GM08714 (cell line): ENCODE results near the gene LIMK1.
"Not testable (repeated sequence)": the region's sequence is repeated elsewhere in the genome, so short reads cannot be mapped to it uniquely, and the experiment has no call there.

Source experiments
- H3K4me3 ChIP-seq: fragments of 200-500 bp; sonication (Bioruptor generic); 2 replicates; pipeline ENCODE4 v1.5.1; 2014; ENCODE audit warnings: mild to moderate bottlenecking, low read length, inconsistent platforms
- ZNF274 ChIP-seq: IDR thresholded peaks from 2 replicates; pipeline ENCODE4 v1.6.1; 2012; ENCODE audit warnings: mild to moderate bottlenecking, low read depth, low read length

The LIMK1 gene

DNA sequence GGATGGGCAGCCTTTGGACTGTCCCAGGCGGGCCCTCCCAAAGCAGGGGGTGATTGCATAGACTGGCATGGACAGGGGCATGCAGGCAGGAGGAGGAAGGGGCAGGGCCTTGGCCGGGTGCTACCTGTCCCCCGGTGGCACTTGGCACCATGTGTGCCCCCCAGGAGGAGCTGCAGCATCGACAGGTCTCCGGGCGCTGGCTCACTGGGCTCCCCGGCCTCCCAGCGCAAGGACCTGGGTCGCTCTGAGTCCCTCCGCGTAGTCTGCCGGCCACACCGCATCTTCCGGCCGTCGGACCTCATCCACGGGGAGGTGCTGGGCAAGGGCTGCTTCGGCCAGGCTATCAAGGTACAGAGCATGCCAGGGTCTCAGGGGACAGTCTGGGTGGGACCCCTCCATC, 23.2 kb downstream of the LIMK1 start:
- no peak for TF ChIP-seq ZNF274

DNA sequence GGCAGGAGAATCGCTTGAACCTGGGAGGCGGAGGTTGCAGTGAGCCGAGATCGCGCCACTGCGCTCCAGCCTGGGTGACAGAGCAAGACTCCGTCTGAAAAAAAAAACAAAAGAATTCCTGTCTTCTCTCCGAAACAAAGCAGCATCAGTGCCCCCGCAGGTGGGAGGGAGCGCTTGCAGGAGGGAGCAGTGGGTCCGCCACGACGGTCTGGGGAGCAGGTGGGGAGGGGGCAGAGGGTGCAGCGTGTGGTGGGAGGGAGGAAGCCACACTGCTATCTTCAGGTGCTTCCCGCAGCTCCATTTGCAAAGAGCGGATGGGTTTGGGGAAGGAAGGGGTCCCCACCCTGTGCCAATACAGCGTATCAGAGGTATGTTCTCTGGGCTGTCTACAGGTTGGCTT, 31.7 kb downstream of the LIMK1 start:
- no peak overlapping the region for H3K4me3 ChIP-seq
- no peak for TF ChIP-seq ZNF274

More for the DNA sequence above, 23.2 kb downstream of the LIMK1 start:
- H3K4me3 ChIP-seq: no peak overlapping the region

- no peak overlapping the region for H3K4me3 ChIP-seq
- no peak for TF ChIP-seq ZNF274
Measured at GRCh38 chr7:74116356-74116755, 32.8 kb downstream of the LIMK1 start.

GRCh38 chr7:74119831-74120230, 36.2 kb downstream of the LIMK1 start:
- H3K4me3 ChIP-seq: no peak overlapping the region
- TF ChIP-seq ZNF274: no peak

DNA sequence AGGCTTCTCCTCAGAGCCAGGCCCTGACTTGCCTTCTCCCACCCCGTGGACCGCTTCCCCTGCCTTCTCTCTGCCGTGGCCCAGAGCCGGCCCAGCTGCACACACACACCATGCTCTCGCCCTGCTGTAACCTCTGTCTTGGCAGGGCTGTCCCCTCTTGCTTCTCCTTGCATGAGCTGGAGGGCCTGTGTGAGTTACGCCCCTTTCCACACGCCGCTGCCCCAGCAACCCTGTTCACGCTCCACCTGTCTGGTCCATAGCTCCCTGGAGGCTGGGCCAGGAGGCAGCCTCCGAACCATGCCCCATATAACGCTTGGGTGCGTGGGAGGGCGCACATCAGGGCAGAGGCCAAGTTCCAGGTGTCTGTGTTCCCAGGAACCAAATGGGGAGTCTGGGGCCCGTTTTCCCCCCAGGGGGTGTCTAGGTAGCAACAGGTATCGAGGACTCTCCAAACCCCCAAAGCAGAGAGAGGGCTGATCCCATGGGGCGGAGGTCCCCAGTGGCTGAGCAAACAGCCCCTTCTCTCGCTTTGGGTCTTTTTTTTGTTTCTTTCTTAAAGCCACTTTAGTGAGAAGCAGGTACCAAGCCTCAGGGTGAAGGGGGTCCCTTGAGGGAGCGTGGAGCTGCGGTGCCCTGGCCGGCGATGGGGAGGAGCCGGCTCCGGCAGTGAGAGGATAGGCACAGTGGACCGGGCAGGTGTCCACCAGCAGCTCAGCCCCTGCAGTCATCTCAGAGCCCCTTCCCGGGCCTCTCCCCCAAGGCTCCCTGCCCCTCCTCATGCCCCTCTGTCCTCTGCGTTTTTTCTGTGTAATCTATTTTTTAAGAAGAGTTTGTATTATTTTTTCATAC, 38.0 kb downstream of the LIMK1 start:
- no peak overlapping the region for H3K4me3 ChIP-seq
- TF ChIP-seq ZNF274: no peak

DNA sequence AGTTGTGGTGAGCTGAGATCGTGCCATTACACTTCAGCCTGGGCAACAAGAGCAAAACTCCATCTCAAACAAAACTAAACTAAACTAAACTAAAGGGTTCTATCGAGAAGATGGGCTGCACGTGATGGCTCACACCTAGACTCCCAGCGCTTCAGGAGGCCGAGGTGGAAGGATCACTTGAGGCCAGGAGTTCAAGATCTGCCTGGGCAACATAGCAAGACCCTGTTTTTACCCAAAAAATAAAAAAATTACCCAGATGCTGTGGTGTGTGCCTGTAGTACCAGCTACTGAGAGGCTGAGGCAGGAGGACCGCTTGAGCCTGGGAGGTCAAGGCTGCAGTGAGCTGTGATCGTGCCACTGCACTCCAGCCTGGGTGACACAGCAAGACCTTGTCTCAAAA, 40.3 kb downstream of the LIMK1 start:
- H3K4me3 ChIP-seq: not testable (repeated sequence)

DNA sequence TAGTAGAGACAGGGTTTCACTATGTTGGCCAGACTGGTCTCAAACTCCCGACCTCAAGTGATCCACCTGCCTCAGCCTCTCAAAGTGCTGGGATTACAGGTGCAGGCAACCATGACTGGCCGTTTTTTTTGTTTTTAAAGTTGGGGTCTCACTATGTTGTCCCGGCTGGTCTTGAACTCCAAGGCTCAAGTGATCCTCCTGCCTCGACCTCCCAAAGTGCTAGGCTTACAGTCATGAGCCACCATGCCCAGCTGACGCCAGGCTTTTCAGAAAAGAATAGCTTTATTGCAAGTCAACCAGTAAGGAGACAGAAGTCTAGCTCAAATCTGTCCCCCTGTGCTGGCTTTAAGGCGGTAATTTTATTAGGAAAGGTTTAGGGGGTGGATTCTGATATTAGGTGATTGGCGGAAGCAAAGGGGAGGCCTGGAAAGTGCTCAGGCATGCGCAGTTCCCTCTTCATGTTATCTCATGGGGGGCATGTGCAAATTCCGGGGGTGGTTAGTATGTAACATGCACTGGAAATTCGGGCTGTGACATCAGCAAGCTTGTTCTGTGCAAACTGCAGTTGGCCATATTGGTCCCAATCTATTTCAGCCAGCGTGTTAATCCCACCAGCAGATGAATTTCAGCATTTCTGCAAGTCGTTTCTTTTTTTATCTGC, 42.7 kb downstream of the LIMK1 start:
- no peak for TF ChIP-seq ZNF274
- no peak overlapping the region for H3K4me3 ChIP-seq

GRCh38 chr7:74129887-74130286, 46.3 kb downstream of the LIMK1 start:
- H3K4me3 ChIP-seq: no peak overlapping the region
- no peak for TF ChIP-seq ZNF274

GRCh38 chr7:74130518-74130917, 46.9 kb downstream of the LIMK1 start:
- no peak for TF ChIP-seq ZNF274
- H3K4me3 ChIP-seq: no peak overlapping the region

- no peak for TF ChIP-seq ZNF274
Measured at GRCh38 chr7:74134117-74134620, 50.6 kb downstream of the LIMK1 start.

DNA sequence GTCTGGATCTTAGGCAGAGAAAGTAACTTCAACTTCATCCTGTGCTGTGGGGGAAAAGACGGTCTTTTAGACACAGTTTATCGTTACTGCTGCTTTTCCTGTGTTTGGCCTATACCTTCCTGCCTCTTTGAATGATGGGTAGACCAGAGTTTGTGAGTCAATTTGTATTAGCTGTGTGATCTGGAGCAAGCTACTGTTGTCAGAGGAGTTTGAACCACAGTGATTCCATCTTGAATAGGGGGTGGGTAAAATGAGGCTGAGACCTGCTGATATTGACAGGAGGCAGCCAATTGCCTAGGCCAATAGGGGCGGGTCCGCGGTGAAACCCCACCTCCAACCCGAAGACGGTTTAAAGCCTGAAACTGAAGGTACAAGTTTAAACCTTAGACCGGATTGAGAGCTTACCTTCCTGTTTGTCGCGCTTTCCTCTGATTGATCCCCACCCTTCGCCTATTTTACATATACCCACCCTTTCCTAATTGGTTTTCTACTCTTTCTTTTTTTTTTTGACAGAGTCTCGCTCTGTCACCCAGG, 54.8 kb downstream of the LIMK1 start:
- no peak for TF ChIP-seq ZNF274
- no peak overlapping the region for H3K4me3 ChIP-seq

More at GRCh38 chr7:74134117-74134620, 50.6 kb downstream of the LIMK1 start:
- no peak overlapping the region for H3K4me3 ChIP-seq

GRCh38 chr7:74138945-74139843, 55.6 kb downstream of the LIMK1 start:
- TF ChIP-seq ZNF274: no peak
- H3K4me3 ChIP-seq: no peak overlapping the region

- no peak for TF ChIP-seq ZNF274
- H3K4me3 ChIP-seq: no peak overlapping the region
Measured at GRCh38 chr7:74141705-74142104, 58.1 kb downstream of the LIMK1 start.

- H3K4me3 ChIP-seq: no peak overlapping the region
Measured at GRCh38 chr7:74143383-74143782, 59.8 kb downstream of the LIMK1 start.

More at GRCh38 chr7:74143383-74143782, 59.8 kb downstream of the LIMK1 start:
- TF ChIP-seq ZNF274: no peak
